Nephron progenitor cell (in vitro differentiated cells): Measurements from ENCODE around the gene DCP1B.

ENCODE experiments used
- DNase-seq: peaks from one replicate; pipeline ENCODE4 v3.0.0; 2021
- H3K27ac Mint-ChIP-seq: 2 replicates; pipeline ENCODE4 v1.8.0; 2021; ENCODE audit warnings: mild to moderate bottlenecking, moderate library complexity, mixed read lengths
- H3K27me3 Mint-ChIP-seq: 2 replicates; pipeline ENCODE4 v1.8.0; 2021; ENCODE audit warnings: mild to moderate bottlenecking, low read depth, mixed read lengths; ENCODE audit not compliant: poor library complexity
- H3K36me3 Mint-ChIP-seq: 2 replicates; pipeline ENCODE4 v1.8.0; 2021; ENCODE audit warnings: low read depth, mixed read lengths
- H3K4me1 Mint-ChIP-seq: 2 replicates; pipeline ENCODE4 v1.8.0; 2021; ENCODE audit warnings: mixed read lengths
- H3K4me3 Mint-ChIP-seq: 2 replicates; pipeline ENCODE4 v1.8.0; 2021; ENCODE audit warnings: mild to moderate bottlenecking, moderate library complexity, mixed read lengths
- H3K9me3 Mint-ChIP-seq: 2 replicates; pipeline ENCODE4 v1.8.0; 2021; ENCODE audit warnings: mild to moderate bottlenecking, moderate library complexity, mixed read lengths
- TF ChIP-seq, protein P1 (sequence below): fragments of 200-600 bp; sonication (generic); IDR thresholded peaks from 2 replicates; pipeline ENCODE4 v1.5.0; 2021; ENCODE audit warnings: antibody characterized with exemption

DCP1B gene

GRCh38 chr12:1919763-1920162, 84.5 kb downstream of the DCP1B start:
- Mint-ChIP-seq H3K27me3 (peaks cover 15% of the 10 kb centered on the region), H3K27ac (no peak overlapping the region), H3K4me1 (peaks cover 83% of the 10 kb centered on the region), H3K9me3 (no peaks in the 10 kb centered on the region), H3K4me3 (no peak overlapping the region), H3K36me3 (no peaks in the 10 kb centered on the region)
- TF ChIP-seq, protein P1, sequence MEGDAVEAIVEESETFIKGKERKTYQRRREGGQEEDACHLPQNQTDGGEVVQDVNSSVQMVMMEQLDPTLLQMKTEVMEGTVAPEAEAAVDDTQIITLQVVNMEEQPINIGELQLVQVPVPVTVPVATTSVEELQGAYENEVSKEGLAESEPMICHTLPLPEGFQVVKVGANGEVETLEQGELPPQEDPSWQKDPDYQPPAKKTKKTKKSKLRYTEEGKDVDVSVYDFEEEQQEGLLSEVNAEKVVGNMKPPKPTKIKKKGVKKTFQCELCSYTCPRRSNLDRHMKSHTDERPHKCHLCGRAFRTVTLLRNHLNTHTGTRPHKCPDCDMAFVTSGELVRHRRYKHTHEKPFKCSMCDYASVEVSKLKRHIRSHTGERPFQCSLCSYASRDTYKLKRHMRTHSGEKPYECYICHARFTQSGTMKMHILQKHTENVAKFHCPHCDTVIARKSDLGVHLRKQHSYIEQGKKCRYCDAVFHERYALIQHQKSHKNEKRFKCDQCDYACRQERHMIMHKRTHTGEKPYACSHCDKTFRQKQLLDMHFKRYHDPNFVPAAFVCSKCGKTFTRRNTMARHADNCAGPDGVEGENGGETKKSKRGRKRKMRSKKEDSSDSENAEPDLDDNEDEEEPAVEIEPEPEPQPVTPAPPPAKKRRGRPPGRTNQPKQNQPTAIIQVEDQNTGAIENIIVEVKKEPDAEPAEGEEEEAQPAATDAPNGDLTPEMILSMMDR: no peak
- no peak for DNase-seq

DNA sequence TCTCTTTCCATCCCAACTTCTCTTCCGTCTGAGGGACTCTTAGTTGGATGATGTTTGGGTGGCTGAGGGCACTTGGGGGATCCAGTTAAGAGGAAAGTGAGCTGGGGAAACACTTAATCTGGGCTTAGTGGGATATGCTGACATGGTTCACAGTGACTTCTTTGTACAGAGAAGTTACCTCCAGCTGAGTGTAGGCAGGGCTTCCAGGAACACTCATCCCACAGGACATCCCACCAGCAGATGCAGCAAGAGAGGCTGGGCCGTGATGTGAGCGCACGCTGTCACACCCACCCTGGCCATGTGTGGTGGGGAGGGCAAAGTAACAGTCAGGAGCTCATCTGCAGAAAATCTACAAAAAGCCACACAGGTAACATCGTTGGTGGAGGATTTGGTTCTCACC, 85.0 kb downstream of the DCP1B start:
- Mint-ChIP-seq H3K9me3 (no peaks in the 10 kb centered on the region), H3K27ac (no peak overlapping the region), H3K4me3 (peak overlapping the region; percentile 22), H3K27me3 (peaks cover 13% of the 10 kb centered on the region), H3K36me3 (no peaks in the 10 kb centered on the region), H3K4me1 (peaks cover 83% of the 10 kb centered on the region)
- TF ChIP-seq, protein P1: no peak
- DNase-seq: no peak

DNA sequence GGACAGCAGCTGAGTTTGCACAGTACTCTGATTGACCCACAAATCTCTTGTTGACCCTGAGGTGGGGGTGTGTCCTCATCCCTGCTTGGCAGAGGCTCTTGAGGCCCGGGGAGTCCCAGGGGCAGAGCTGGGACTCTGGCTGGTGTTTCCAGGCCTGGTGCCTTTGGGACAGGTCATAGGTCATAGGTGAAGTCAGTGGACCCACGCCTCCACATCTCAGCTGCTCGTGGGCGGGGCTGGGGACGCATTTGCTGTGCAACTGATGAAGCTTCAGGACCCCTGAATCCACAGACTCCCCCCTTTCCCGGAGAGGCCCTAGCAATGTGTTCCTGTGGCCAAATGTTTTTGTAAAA, 85.4 kb downstream of the DCP1B start:
- peak; percentile 25 for DNase-seq
- Mint-ChIP-seq H3K36me3 (no peaks in the 10 kb centered on the region), H3K27me3 (peaks cover 13% of the 10 kb centered on the region), H3K4me3 (peak overlapping the region; percentile 22), H3K4me1 (peaks cover 84% of the 10 kb centered on the region), H3K27ac (no peak overlapping the region), H3K9me3 (no peaks in the 10 kb centered on the region)
- TF ChIP-seq, protein P1: no peak

GRCh38 chr12:1918081-1918883, 86.0 kb downstream of the DCP1B start, which contains the start of gene CACNA2D4:
Gene CACNA2D4, minus strand, starts transcription at chr12:1918652. Its CDS starts 179 bp downstream, at chr12:1918473.
- DNase-seq: peak; percentile 23
- Mint-ChIP-seq H3K36me3 (no peaks in the 10 kb centered on the region), H3K9me3 (no peaks in the 10 kb centered on the region), H3K27ac (peak within 1 kb of the TSS; percentile 80), H3K4me1 (peaks cover 84% of the 10 kb centered on the region), H3K4me3 (peak within 1 kb of the TSS; percentile 73), H3K27me3 (peaks cover 13% of the 10 kb centered on the region)
- TF ChIP-seq, protein P1: no peak

GRCh38 chr12:1917172-1918070, 86.8 kb downstream of the DCP1B start:
- no peak for DNase-seq
- TF ChIP-seq, protein P1: no peak
- Mint-ChIP-seq H3K36me3 (no peaks in the 10 kb centered on the region), H3K27ac (peak overlapping the region; percentile 80), H3K27me3 (peaks cover 13% of the 10 kb centered on the region), H3K4me3 (peak overlapping the region; percentile 73), H3K4me1 (peaks cover 85% of the 10 kb centered on the region), H3K9me3 (no peaks in the 10 kb centered on the region)
